ACC112 (cell line): ENCODE measurements around the gene USP9Y.
A peak's percentile ranks its signal among the peaks of the same experiment; 100 is the strongest.

Experiments used
- H2AFZ ChIP-seq: fragments of 200-600 bp; sonication (generic); one replicate; pipeline ENCODE4 v1.6.0; 2017; ENCODE audit warnings: antibody characterized with exemption, low read length; ENCODE audit not compliant: unreplicated experiment
- H3K27ac ChIP-seq: fragments of 200-600 bp; sonication (generic); 2 replicates; pipeline ENCODE4 v1.5.1; 2014; ENCODE audit warnings: low read depth, mild to moderate bottlenecking, antibody characterized with exemption, low read length, moderate library complexity
- H3K27me3 ChIP-seq: fragments of 200-600 bp; sonication (generic); 2 replicates; pipeline ENCODE4 v1.6.1; 2014; ENCODE audit warnings: mild to moderate bottlenecking, antibody characterized with exemption, low read length, moderate library complexity, mixed read lengths; ENCODE audit not compliant: insufficient read depth
- H3K36me3 ChIP-seq: fragments of 200-600 bp; sonication (generic); 2 replicates; pipeline ENCODE4 v1.6.1; 2016; ENCODE audit warnings: mild to moderate bottlenecking, antibody characterized with exemption, low read length, moderate library complexity, mixed read lengths; ENCODE audit not compliant: insufficient read depth
- H3K4me1 ChIP-seq: fragments of 200-600 bp; sonication (generic); one replicate; pipeline ENCODE4 v1.6.1; 2016; ENCODE audit warnings: low read length, mixed read lengths; ENCODE audit not compliant: insufficient read depth, unreplicated experiment, control insufficient read depth
- H3K4me3 ChIP-seq: fragments of 200-600 bp; sonication (generic); 2 replicates; pipeline ENCODE4 v1.5.1; 2014; ENCODE audit warnings: mild to moderate bottlenecking, low read depth, low read length
- H3K79me2 ChIP-seq: fragments of 200-600 bp; sonication (generic); one replicate; pipeline ENCODE4 v1.6.0; 2016; ENCODE audit warnings: low read length; ENCODE audit not compliant: control insufficient read depth, unreplicated experiment, insufficient read depth

Gene USP9Y

DNA sequence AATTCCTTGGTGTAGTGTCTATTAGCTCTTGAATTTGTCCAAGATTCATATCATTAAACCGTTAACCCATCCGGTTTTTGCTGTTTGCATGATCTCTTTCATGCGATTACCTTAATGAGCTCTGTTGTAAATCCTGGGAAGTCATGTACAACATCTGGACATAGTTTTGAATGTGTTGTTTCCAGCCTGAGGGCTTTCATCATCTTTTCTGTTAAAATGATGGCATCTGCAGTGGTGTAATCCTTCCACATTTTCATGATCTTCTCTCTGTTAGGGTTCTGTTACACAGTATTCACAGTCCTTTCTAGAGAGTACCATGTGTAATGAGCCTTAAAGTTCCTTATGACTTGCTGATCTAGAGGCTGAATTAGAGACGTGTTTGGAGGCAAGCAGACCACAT is 64.9 kb downstream of the USP9Y start:
- no peak overlapping the region for H2AFZ ChIP-seq
- no peaks in the 10 kb centered on the region for H3K79me2 ChIP-seq
- no peaks in the 10 kb centered on the region for H3K4me1 ChIP-seq
- no peak overlapping the region for H3K27ac ChIP-seq
- H3K36me3 ChIP-seq, result no peaks in the 10 kb centered on the region
- H3K4me3 ChIP-seq, result no peak overlapping the region
- H3K27me3 ChIP-seq, result no peaks in the 10 kb centered on the region

DNA sequence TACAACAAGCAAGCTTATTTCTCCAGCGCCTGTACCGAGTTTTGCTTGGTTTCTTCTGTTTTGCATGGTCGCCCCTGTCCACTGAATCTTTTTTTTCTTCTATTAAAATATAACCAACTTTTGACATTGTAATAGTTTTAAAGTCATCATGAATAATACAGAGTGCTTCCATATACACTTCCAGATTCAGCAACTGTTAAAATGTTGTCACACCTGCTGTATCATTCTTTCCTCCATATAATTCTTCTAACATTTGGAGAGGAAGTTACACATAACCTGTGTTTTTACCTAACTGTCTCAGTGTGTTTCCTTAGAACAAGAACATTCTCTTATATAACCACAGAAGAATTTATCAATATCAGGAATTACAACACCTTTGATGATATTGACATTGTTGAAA is 83.5 kb downstream of the USP9Y start:
- Histone ChIP-seq H2AFZ (no peak overlapping the region), H3K36me3 (no peaks in the 10 kb centered on the region; the same call in 1 of the 2 replicates), H3K4me3 (no peak overlapping the region), H3K27ac (no peak overlapping the region), H3K4me1 (no peaks in the 10 kb centered on the region), H3K79me2 (no peaks in the 10 kb centered on the region), H3K27me3 (no peaks in the 10 kb centered on the region)

DNA sequence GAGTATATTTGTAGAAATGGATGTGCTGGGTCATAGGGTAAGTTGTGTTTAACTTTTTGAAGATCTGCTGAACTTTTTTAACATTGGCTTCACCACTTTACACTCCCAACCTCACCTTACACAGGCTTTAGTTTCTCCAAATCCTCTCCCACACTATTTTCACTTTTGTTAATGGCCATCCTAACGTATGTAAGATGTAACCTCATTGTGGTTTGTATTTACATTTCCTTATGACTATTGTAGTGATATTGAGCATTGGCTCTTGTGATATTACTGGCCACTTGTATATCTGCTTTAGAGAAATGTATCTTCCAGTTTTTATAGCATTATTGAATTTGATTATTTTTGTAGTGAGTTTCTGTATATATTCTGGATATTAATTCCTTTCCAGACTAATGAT is 93.0 kb downstream of the USP9Y start:
- Histone ChIP-seq H3K4me3 (no peak overlapping the region), H3K27ac (no peak overlapping the region), H3K4me1 (no peaks in the 10 kb centered on the region), H3K79me2 (no peaks in the 10 kb centered on the region), H3K36me3 (no peaks in the 10 kb centered on the region), H2AFZ (no peak overlapping the region), H3K27me3 (no peaks in the 10 kb centered on the region)

DNA sequence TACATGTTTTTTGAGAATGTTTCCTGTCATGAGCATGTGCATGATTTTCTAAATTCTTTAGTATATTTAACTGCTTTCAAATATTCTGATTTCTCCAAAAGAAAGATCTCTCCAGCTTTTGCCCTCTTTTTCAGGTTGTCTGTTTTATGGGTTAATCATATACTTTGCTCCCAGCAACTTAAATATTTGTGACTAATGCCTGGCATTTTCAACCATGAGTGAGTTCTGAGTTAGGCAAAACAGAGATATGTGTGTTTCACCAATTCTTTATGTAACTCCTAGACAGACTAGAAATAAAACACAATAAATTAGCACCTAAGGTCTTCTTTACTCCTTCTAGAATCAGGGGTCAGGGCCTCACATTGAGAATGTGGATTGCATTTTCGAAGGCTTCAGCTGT is 107.0 kb downstream of the USP9Y start:
- Histone ChIP-seq H3K27ac (peak overlapping the region; percentile 48), H3K36me3 (no peaks in the 10 kb centered on the region)

DNA sequence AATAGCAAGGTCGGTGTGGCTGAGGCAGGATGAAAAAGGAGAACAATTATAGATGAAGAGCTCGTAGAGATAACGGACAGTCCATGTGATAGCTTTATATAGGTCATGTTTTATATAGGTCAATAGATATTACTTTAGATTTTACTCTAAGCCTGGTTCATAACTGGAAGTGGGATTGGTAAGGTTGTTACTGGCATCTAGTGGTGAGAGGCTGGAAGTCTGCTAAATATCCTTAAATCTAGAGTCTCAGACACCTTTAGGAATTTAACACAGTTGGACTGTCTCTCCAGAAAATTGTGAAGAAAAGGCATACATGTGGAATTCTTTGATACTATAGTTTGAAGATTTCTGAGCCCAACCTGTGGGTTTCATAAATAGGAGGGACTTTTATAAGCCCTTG is 108.0 kb downstream of the USP9Y start:
- Histone ChIP-seq H3K27me3 (no peaks in the 10 kb centered on the region), H2AFZ (no peak overlapping the region), H3K27ac (no peak overlapping the region), H3K4me1 (peaks cover 12% of the 10 kb centered on the region), H3K79me2 (no peaks in the 10 kb centered on the region), H3K4me3 (no peak overlapping the region), H3K36me3 (no peaks in the 10 kb centered on the region)

More for the DNA sequence above, 107.0 kb downstream of the USP9Y start:
- H2AFZ ChIP-seq, result no peak overlapping the region
- H3K27me3 ChIP-seq, result no peaks in the 10 kb centered on the region
- H3K79me2 ChIP-seq, result no peaks in the 10 kb centered on the region
- peaks cover 12% of the 10 kb centered on the region for H3K4me1 ChIP-seq
- H3K4me3 ChIP-seq, result peak overlapping the region; percentile 25; the same call in 1 of the 2 replicates

DNA sequence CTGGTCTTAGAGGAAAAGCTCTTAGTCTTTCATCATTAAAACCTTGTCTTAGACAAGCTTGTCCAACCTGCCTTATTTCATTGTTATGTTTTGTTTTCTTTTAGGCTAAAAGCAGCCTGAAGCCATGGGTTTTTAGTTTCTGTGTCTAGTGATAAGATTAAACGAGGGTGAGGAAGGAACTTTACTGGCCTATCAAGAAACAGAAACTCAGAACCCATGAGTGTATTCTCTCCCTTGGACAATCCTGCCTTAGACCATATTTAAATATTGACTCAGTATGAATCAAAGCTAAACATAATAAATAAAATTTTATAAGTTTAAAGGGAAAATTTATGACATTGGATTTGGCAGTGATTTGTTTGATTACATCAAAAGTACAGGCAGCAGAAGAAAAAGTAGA is 122.4 kb downstream of the USP9Y start:
- Histone ChIP-seq H3K27ac (peak overlapping the region; percentile 61), H3K79me2 (no peaks in the 10 kb centered on the region), H3K36me3 (no peaks in the 10 kb centered on the region), H3K4me3 (no peak overlapping the region), H3K27me3 (no peaks in the 10 kb centered on the region), H3K4me1 (peaks cover 11% of the 10 kb centered on the region), H2AFZ (no peak overlapping the region)

DNA sequence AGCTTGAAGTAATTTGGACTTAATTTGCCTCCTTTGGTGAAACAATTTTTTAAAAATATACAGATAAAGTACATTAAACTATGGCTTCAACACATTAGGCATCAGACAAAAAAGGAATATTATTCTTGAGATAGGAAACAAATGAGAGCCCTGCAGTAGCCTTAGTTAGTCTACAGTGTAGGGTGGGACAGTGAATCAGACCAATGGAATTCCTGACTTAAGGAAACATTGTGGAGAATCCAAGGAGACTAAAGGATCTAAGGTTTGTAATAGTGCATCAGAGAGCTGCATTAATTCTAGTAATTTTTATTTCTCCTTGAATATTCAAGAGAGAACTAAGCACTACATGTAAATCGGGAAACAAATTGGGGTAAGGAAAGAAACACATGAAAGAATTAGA is 125.8 kb downstream of the USP9Y start:
- Histone ChIP-seq H3K27ac (no peak overlapping the region), H3K79me2 (no peaks in the 10 kb centered on the region), H3K4me1 (peaks cover 9% of the 10 kb centered on the region), H3K36me3 (no peaks in the 10 kb centered on the region), H2AFZ (no peak overlapping the region), H3K27me3 (no peaks in the 10 kb centered on the region), H3K4me3 (no peak overlapping the region)

DNA sequence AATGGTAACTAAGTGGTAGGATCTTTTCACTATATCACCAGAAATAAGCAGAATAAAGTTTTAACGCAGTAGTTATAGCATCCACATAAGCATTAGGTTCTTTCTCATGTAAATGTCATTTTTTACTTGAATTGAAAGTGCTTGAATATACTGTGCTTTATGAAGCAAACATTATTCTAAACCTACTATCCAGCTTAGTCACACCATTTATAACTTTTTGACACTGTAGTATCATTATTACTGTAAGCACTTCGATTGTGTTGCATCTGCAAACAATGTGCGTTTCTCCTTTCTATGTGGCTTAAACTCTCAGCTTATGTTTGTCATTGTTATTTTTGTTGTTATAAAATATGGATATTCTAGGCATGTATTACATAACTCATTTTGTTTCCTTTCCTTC is 132.3 kb downstream of the USP9Y start:
- no peak overlapping the region for H3K4me3 ChIP-seq
- H3K4me1 ChIP-seq, result no peaks in the 10 kb centered on the region
- H2AFZ ChIP-seq, result no peak overlapping the region
- H3K36me3 ChIP-seq, result no peaks in the 10 kb centered on the region
- no peak overlapping the region for H3K27ac ChIP-seq
- no peaks in the 10 kb centered on the region for H3K79me2 ChIP-seq
- no peaks in the 10 kb centered on the region for H3K27me3 ChIP-seq

DNA sequence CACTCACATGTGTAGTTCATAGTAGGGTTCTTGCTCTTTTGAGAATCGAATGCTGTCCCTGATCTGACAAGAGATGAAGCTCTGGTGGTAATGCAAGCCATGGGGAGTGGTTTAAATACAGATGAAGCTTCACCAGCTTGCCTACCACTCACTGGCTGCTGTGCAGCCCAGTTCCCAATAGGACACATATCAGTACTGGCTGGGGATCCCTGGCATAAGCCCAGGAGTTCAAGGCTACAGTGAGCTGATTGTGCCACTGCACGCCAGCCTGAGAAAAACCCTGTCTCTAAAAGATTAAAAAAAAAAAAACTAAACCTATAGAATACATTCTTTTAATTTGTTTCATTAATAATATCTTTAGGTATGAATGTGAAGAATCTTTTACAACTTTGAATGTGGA is 136.5 kb downstream of the USP9Y start:
- Histone ChIP-seq H3K27ac (no peak overlapping the region), H3K4me3 (no peak overlapping the region)

DNA sequence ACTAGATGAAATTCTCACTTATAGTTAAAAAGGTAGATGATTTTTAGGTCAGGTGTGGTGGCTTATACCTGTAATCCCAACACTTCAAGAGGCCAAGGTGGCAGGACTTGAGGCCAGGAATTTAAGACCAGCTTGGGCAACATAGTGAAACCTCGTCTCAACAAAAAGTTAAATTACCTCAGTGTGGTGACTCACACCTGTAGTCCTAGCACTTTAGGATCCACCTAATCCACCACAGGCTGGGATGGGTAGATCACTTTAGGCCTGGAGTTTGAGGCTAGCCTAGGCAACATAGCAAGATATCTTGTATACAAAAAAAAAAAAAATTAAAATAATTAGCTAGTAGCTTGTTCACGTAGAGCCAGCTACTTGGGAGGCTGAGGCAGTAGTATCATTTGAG is 140.3 kb downstream of the USP9Y start:
- H2AFZ ChIP-seq, result no peak overlapping the region
- no peak overlapping the region for H3K27ac ChIP-seq
- peaks cover 2% of the 10 kb centered on the region; the same call in 1 of the 2 replicates for H3K36me3 ChIP-seq
- no peaks in the 10 kb centered on the region for H3K4me1 ChIP-seq
- no peaks in the 10 kb centered on the region for H3K27me3 ChIP-seq
- no peak overlapping the region for H3K4me3 ChIP-seq
- H3K79me2 ChIP-seq, result no peaks in the 10 kb centered on the region

More for the DNA sequence above, 136.5 kb downstream of the USP9Y start:
- no peaks in the 10 kb centered on the region for H3K36me3 ChIP-seq
- no peaks in the 10 kb centered on the region for H3K79me2 ChIP-seq
- no peak overlapping the region for H2AFZ ChIP-seq
- H3K27me3 ChIP-seq, result no peaks in the 10 kb centered on the region
- no peaks in the 10 kb centered on the region for H3K4me1 ChIP-seq

DNA sequence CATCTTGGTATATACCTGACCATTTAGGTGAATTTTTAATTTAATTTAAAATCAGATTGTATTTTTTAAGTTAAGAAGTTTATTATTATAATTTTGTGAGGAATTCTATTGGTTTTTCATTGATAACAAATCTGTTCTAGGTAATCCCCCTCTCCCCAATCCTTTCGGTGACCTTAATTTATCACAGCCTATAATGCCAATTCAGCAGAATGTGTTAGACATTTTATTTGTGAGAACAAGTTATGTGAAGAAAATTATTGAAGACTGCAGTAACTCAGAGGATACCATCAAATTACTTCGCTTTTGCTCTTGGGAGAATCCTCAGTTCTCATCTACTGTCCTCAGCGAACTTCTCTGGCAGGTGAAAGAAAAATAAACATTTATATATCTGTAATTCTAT is 145.8 kb downstream of the USP9Y start:
- H3K36me3 ChIP-seq, result peaks cover 3% of the 10 kb centered on the region; the same call in 1 of the 2 replicates
- no peak overlapping the region for H2AFZ ChIP-seq
- no peak overlapping the region for H3K27ac ChIP-seq
- H3K4me1 ChIP-seq, result no peaks in the 10 kb centered on the region
- no peaks in the 10 kb centered on the region for H3K79me2 ChIP-seq
- no peaks in the 10 kb centered on the region for H3K27me3 ChIP-seq
- H3K4me3 ChIP-seq, result no peak overlapping the region
